HG02588 (cell line): ENCODE results near the gene NFIB.

ENCODE experiments used
- ATAC-seq: cut with Tn5 transposase; IDR thresholded peaks from one replicate; pipeline ENCODE4 v1.9.1; 2021; ENCODE audit warnings: mild to moderate bottlenecking, moderate library complexity; ENCODE audit not compliant: unreplicated experiment

The NFIB gene

DNA sequence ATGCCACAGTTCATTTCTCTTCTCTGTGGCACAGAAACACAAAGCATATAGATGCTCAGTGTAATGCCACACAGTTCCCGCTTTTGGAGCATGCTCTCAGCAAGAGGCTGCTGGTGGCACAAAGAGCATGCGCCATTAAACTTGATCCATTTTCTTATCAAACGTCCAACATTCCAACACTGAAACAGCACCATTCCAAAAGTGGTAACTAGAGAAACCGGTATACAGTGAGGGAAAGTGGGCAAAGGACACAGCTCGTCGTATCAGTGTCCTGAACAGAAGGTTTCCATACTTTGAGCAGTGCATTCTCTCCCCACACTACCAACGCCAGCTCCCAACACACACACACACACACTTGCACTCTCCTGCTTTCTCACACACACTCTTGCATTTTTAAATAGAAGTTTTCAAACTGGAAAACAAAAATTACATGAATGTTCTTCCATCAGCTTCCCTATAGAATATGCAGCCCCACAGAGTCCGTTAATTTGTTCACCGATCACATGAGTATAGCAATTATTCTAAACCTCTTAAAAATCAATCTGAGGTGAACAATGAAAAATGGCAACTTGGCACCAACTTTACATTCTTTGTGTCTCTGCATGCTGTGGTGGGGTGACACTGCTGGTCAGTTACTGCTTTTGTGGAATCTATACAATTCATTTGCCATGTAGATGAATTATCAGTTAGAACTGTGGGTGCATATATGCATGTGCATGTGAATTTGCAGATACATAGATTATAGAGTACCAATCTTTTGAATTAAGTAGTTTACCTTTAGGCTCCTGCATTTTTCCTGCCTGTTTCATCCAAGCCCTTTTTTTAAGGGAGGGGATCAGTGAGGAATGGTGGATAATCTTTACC lies 5.7 kb downstream of the NFIB start:
- ATAC-seq, result no peak

DNA sequence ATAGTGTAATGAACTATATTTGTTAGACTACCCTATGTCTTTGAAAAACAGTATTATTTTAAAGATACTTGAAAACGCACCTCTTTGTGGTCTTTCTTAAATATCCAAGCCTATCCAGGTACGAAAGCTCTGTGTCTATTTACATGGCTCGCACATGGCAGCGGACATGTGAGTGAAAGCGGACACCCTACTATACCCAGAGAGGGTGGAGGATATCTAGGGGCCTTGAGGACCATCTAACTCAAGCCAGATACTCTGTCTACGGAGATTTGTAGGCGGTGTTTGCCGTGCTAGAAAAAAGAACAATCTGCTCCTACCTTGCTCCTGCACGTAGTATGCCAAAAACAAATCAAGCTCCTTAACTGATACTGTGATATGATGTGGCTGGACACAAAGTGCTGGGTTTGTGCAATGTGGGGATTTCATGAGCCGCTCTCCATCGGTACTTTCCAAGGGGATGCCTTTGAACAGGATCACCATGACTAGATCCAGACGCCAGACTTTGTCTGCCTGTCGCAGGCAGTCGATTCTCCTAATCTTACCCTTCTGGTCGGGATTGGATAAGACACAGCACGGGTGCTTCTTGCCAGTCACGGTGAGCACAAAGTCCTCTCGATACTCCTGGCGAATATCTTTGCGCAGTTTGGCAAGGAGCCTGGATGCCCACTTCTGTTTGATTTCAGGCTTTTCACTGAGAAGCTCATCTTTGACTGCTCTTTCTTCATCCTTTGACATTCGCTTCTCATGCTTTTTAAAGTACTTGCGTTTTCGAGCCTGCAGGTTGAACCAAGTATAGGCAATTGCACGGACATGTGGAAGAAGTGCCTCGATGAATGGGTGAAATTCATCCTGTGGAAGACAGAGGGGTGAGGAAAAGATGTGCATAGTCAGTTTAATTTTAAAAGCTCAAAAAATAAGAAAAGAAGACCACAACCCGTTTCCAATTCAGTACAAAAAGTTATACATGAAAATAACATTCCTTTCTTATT lies 7.0 kb downstream of the NFIB start:
- no peak for ATAC-seq

GRCh38 chr9:14306188-14306587 lies 7.8 kb downstream of the NFIB start:
- ATAC-seq, result no peak

DNA sequence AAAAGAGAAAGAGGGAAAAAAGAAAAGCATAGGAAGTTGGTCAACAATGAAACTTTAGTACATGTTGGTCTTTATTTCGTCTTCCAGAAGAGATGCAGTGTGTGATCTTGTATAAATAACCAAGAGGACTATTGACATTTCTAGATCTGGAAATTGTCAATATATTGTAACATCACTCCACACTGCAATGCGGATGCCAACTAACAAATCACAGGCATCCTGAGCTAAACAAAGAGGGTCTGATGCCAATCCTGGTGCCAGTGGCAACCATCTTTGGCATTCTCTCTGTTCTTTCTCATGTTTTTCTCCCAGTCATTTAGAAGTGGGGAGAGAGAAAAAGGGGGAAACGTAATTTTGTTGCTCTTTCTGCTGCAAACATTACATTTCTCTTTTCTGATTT lies 9.7 kb downstream of the NFIB start:
- ATAC-seq, result no peak

DNA sequence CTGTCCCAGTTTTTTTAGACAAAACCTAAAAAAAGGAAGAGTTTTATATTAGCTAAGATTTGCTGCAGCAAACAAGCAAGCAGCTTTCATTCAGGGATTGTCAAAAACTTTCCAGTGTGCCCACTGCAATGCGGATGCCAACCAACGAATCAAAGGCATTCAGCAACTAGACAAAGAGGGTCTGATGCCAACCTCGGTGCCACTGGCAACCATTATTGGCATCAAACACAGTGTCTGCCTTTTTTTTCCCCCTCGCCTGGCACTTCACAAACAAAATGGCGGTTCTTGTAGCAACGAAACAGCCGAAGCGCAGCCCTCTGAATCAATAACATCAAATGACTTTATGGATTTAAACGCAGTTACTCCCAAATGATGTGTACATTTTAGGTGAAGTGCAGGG lies 10.4 kb downstream of the NFIB start:
- no peak for ATAC-seq

DNA sequence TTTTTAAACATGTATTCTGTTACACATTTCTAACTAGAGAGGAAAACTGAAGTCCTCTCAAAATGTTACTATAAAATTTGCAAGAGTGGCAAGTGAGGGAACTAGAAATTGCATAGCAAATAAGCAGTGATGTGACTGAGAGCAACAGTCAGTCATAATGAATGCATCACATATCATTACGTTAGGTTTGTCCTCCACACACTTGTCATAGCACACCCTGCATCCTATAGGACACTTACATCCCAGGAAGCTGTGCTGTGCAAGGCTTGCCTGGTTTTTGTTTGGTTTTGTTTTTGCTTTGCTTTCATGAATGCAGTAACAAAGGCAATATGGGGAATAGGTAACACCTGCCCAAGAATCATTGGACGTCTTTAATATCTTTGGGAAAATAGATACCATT lies 10.8 kb downstream of the NFIB start:
- ATAC-seq, result no peak

DNA sequence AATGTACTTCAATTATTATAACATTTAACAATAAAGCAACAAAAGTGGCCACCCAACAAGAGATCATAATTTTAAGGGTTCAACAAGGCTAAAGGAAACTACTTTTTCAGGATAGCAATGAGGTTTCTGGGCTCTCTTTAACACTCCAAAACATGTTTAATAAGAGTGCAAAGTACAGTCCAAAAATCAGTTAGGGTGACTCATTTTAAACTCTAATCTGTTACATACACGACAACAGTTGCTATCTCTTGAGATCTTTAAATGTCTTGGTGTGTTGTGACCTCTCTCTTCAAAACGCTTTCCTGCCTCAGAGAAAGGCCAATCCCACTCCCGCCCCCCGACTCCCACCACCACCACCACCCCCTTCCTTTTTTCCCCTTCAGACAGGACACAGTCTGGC lies 11.5 kb downstream of the NFIB start:
- ATAC-seq, result no peak

GRCh38 chr9:14301583-14302021 lies 12.3 kb downstream of the NFIB start:
- ATAC-seq, result no peak

GRCh38 chr9:14301006-14301405 lies 12.9 kb downstream of the NFIB start:
- no peak for ATAC-seq

- ATAC-seq, result no peak
These were observed 13.4 kb downstream of the NFIB start for GRCh38 chr9:14300588-14300987.

GRCh38 chr9:14300040-14300439 lies 13.9 kb downstream of the NFIB start:
- ATAC-seq, result no peak

GRCh38 chr9:14298601-14299022 lies 15.3 kb downstream of the NFIB start:
- ATAC-seq, result no peak

DNA sequence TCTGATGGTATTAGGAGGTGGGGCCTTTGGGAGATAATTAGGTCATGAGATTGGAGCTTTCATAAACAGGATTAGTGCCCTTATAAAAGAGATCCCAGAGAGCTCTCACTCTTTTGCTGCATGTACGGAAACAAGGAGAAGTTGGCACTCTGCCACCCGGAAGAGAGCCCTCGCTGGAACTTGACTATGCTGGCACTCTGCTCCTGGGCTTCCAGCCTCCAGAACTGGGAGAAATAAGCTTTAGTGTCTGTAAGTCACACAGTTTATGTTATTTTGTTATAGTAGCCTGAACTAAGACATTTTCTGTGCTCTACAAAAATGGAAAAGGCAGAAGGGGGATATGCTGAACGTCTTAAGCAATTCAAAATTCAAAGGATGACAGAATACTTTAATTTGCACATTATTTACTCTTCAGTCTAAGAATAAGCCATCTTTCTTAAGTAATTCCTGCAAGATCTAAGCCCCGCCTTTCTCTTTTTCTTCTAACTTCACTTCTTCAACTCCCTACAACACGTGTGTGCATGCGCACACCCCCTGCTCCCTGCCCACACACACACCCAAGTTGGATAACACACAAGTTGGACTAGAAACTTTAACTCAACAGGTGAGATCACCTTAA lies 17.3 kb downstream of the NFIB start:
- no peak for ATAC-seq

DNA sequence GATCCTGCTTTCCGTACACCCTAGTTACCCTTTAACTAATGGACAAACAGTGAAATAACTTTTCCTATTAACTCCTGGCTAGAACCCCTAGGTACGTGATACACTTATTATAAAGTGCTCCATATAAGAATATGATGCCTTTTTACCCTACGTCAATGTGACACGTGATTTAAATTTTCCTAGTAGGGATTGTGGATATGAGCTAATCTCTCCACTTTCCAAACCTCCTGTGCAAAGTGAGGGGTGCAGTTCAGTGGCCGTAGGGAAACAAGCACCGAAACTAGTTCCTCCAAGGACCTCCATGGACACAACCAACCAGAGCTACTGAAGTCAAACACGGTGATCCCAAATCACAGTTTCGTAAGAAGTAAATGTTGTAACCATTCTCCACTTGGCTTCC lies 19.3 kb downstream of the NFIB start:
- ATAC-seq, result no peak

DNA sequence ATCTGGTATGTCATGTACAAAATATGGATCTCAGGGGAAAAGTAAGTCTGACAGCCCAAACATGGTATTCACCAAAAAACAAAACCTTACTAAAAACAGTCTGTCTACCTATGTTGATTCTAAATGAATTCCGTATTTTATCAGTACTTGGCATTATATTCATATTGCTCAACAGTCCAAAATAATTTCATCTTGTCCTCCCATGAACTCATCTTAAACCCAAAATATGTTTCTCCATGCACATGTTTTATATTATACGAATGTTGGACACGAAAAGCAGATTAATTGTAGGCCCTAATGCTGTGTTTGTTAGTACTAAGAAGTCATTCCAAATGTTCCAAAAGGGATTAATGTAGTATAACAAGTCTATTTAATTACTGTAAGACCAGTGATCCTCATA lies 20.1 kb downstream of the NFIB start:
- no peak for ATAC-seq

DNA sequence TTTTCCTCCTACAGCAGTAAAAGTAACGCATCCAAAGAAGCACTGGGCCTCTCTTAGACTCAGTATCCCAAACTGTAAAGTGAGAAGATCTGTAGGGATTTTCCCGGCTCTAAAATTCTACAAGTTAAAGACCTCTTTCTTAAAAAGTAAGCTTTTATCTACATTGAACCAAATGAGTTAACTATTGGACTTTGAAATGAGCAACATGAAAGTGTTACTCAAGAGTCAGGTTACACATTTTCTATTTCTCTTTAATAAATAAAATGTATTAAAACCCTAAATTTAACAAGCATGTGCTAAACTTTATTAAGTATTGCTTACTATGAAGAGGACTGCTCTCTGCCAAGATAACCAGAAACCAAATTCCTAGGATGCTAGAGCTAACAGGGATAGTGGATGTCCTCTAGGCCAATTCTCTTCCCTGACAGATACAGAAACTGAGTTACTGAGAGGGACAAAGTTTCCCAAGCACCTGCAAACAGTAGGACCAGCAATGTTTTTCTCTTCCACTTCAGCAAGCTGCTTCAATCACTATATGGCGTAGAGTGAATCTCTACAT lies 21.7 kb downstream of the NFIB start:
- no peak for ATAC-seq

- no peak for ATAC-seq
These were observed 24.0 kb downstream of the NFIB start for GRCh38 chr9:14289916-14290315.

- no peak for ATAC-seq
These were observed 25.5 kb downstream of the NFIB start for GRCh38 chr9:14288433-14288832.

GRCh38 chr9:14286121-14286520 lies 27.8 kb downstream of the NFIB start:
- no peak for ATAC-seq

GRCh38 chr9:14283276-14283675 lies 30.7 kb downstream of the NFIB start:
- no peak for ATAC-seq

DNA sequence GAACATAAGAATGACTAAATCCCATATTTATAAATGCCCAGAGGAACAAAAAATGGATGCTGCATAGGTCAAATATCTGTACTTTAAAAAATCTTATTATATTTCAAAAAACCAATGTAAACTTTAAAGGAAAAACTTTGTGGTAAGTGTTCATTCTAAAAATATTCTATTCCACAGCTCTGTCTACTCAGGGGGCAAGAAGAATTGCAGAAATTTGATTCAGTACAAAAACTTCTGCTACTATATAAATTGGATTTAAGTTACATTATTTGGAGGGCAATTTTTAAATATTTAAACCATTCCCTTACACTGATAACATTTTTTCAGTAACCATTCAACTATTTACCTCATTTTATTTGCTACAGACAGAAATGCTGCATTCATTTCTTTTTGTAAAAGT lies 32.1 kb downstream of the NFIB start:
- no peak for ATAC-seq
